A673 (cell line): ENCODE results near the gene SOD3. TPM values are rescaled to one million over a fixed set of nuclear protein-coding genes. Genes with fewer than 3 reads are reported as not detected.
A peak's percentile ranks its signal among the peaks of the same experiment; 100 is the strongest.

Source experiments
- BruUV-seq: library from RNA; stranded (reverse); fragments of 400-500 nt; replicated peaks from 2 replicates; lab custom pipeline; 2021; lab: Mats Ljungman, UMichigan
- CTCF ChIA-PET: fragments of 300-600 bp; sonication (Branson Sonifier 250); formaldehyde crosslinking; loops from one replicate; lab custom pipeline; 2022; ENCODE audit warnings: antibody characterized with exemption; lab: Charles Lee
- POLR2A ChIA-PET: fragments of 300-600 bp; sonication (Branson Sonifier 250); formaldehyde crosslinking; loops from one replicate; lab custom pipeline; 2022; ENCODE audit warnings: antibody characterized with exemption; ENCODE audit not compliant: low non-redundant PET; lab: Charles Lee
- DNase-seq: peaks from one replicate; pipeline ENCODE4 v3.0.0-alpha.2; 2015; ENCODE audit warnings: low spot score
- H3K27ac ChIP-seq: fragments of 200-600 bp; sonication (generic); 2 replicates; pipeline ENCODE4 v1.5.1; 2016; ENCODE audit warnings: mixed run types, low read depth, mild to moderate bottlenecking, mixed read lengths, antibody characterized with exemption, low read length; ENCODE audit not compliant: poor library complexity, severe bottlenecking
- H3K27me3 ChIP-seq: fragments of 200-600 bp; sonication (generic); replicated peaks from 2 replicates; pipeline ENCODE4 v1.6.1; 2017; ENCODE audit warnings: mixed run types, low read depth, mild to moderate bottlenecking, mixed read lengths, antibody characterized with exemption, low read length; ENCODE audit not compliant: insufficient read depth, poor library complexity
- H3K36me3 ChIP-seq: fragments of 200-600 bp; sonication (generic); 2 replicates; pipeline ENCODE4 v1.6.1; 2016; ENCODE audit warnings: mixed run types, mild to moderate bottlenecking, mixed read lengths, antibody characterized with exemption, low read length; ENCODE audit not compliant: insufficient read depth, poor library complexity, severe bottlenecking
- H3K4me1 ChIP-seq: fragments of 200-600 bp; sonication (generic); 2 replicates; pipeline ENCODE4 v1.6.1; 2017; ENCODE audit warnings: mixed run types, mild to moderate bottlenecking, mixed read lengths, antibody characterized with exemption, low read length; ENCODE audit not compliant: insufficient read depth, poor library complexity, severe bottlenecking
- H3K4me3 ChIP-seq: fragments of 200-600 bp; sonication (generic); 2 replicates; pipeline ENCODE4 v1.5.1; 2016; ENCODE audit warnings: low read depth, mixed run types, mild to moderate bottlenecking, mixed read lengths, low read length; ENCODE audit not compliant: poor library complexity, severe bottlenecking
- H3K9me3 ChIP-seq: fragments of 200-600 bp; sonication (generic); 2 replicates; pipeline ENCODE4 v1.6.1; 2016; ENCODE audit warnings: mixed run types, low read depth, mild to moderate bottlenecking, mixed read lengths, antibody characterized with exemption, low read length; ENCODE audit not compliant: poor library complexity, severe bottlenecking
- EZH2 ChIP-seq: fragments of 200-600 bp; sonication (generic); IDR thresholded peaks from 2 replicates; pipeline ENCODE4 v1.6.1; 2017; ENCODE audit warnings: borderline replicate concordance, low read depth, mild to moderate bottlenecking, mixed read lengths, antibody characterized with exemption, low read length; ENCODE audit not compliant: poor library complexity, severe bottlenecking
- intact Hi-C: fragments of 100-400 bp; cut with micrococcal nuclease; formaldehyde crosslinking; loops from one replicate; pipeline ENCODE4 v1.10.0; 2022; ENCODE audit not compliant: unreplicated experiment
- total RNA-seq: library from RNA; stranded (reverse); gene quantifications from 2 replicates; pipeline ENCODE4 v1.2.3, GENCODE V29; 2021
- TF ChIP-seq, protein P1 (sequence below): fragments of 300-800, 200-600 bp; sonication (generic); conservative IDR thresholded peaks from 2 replicates; pipeline ENCODE4 v1.5.1; 2017; ENCODE audit warnings: low read depth, mild to moderate bottlenecking, antibody characterized with exemption, low read length, moderate library complexity, mixed read lengths

The SOD3 gene
- total RNA-seq, 1 experiment from 2014 or later: not detected

DNA sequence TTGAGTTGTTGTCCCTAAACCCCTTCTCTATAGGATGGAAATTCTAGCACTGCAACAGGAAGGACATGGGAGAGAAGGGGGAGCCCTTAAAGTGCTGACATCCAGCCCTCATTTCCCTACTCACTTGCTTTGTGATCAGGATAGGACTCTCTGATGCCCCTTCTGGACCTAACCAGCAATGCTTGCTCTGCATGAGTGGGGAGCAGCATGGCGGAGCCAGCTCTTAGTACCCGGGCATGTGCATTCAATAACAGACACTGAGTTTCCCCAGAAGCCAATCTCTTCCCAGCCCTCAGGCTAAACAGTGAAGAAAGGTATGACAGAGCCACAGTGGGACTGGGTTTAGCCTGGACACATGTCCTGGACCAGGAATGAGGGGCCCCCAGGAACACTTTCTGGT is 14.0 kb downstream of the SOD3 start:
- Histone ChIP-seq H3K9me3 (no peaks in the 10 kb centered on the region), H3K27ac (no peak overlapping the region), H3K4me3 (no peak overlapping the region), H3K27me3 (peaks cover 5% of the 10 kb centered on the region), H3K4me1 (no peaks in the 10 kb centered on the region), H3K36me3 (no peaks in the 10 kb centered on the region)
- intact Hi-C loops: no loop called here
- POLR2A ChIA-PET: no interaction called here
- CTCF ChIA-PET: no interaction called here
- BruUV-seq: no TSS peak
- no peak for DNase-seq
- TF ChIP-seq, protein P1, sequence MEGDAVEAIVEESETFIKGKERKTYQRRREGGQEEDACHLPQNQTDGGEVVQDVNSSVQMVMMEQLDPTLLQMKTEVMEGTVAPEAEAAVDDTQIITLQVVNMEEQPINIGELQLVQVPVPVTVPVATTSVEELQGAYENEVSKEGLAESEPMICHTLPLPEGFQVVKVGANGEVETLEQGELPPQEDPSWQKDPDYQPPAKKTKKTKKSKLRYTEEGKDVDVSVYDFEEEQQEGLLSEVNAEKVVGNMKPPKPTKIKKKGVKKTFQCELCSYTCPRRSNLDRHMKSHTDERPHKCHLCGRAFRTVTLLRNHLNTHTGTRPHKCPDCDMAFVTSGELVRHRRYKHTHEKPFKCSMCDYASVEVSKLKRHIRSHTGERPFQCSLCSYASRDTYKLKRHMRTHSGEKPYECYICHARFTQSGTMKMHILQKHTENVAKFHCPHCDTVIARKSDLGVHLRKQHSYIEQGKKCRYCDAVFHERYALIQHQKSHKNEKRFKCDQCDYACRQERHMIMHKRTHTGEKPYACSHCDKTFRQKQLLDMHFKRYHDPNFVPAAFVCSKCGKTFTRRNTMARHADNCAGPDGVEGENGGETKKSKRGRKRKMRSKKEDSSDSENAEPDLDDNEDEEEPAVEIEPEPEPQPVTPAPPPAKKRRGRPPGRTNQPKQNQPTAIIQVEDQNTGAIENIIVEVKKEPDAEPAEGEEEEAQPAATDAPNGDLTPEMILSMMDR: 0 out of 2 replicates have a peak, but pooled peaks have one; percentile 18
- no peak for TF ChIP-seq EZH2

DNA sequence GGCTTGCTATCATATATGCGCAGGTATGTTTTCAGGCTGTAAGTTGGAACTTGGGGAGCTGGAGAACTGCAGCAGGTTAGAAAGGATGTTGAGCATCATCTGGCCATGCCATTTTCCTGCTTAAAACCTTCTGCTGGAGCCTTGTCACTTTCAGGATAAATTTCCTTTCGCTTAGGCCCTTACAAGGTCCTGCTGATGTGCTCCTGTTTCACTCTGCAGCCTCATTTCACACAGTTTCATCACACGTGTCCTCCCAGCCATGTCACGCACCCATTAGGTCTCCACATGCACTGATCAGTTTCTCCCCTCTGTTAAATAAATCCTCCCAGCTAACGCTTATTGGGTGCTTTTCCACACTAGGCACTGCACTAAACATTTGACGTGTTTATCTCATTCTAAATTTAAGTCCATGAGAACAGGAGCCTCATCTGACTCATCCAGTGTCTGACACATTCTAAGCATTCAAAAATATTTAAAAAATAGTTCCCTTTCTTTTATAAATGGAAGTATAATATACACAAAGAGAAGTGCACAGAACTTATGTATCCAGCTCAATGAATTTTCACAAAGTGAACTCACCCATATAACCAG is 14.5 kb downstream of the SOD3 start:
- ChIA-PET POLR2A (no interaction called here), CTCF (no interaction called here)
- no TSS peak for BruUV-seq
- DNase-seq: no peak
- no peaks in the 10 kb centered on the region for H3K4me1 ChIP-seq
- H3K9me3 ChIP-seq: no peaks in the 10 kb centered on the region
- no peaks in the 10 kb centered on the region for H3K36me3 ChIP-seq
- H3K27me3 ChIP-seq: peaks cover 5% of the 10 kb centered on the region
- H3K4me3 ChIP-seq: no peak overlapping the region
- TF ChIP-seq EZH2: no peak
- TF ChIP-seq, protein P1: no peak
- H3K27ac ChIP-seq: no peak overlapping the region
- intact Hi-C loops: no loop called here

- CTCF ChIA-PET: no interaction called here
- no TSS peak for BruUV-seq
Measured at GRCh38 chr4:24810871-24811631, 15.7 kb downstream of the SOD3 start.

More at GRCh38 chr4:24810871-24811631, 15.7 kb downstream of the SOD3 start:
- POLR2A ChIA-PET: no interaction called here
- no peak for DNase-seq
- Histone ChIP-seq H3K9me3 (no peaks in the 10 kb centered on the region), H3K27ac (no peak overlapping the region), H3K36me3 (no peaks in the 10 kb centered on the region), H3K4me3 (no peak overlapping the region), H3K4me1 (no peaks in the 10 kb centered on the region), H3K27me3 (no peaks in the 10 kb centered on the region)
- no peak for TF ChIP-seq EZH2
- TF ChIP-seq, protein P1: no peak
- intact Hi-C loops: no loop called here
